Activated CD4-positive, alpha-beta memory T cell treated with anti-CD3 and anti-CD28 coated beads for 36 hours (primary cell): Measurements from ENCODE around the gene CILP2. TPM values are rescaled to one million over a fixed set of nuclear protein-coding genes. Genes with fewer than 3 reads are reported as not detected.
A peak's percentile ranks its signal among the peaks of the same experiment; 100 is the strongest.

Source experiments
- CTCF ChIA-PET: fragments of 350-600 bp; sonication (Branson Sonifier 250); formaldehyde crosslinking; loops from one replicate; lab custom pipeline; 2021; ENCODE audit warnings: antibody characterized with exemption, inconsistent platforms; lab: Charles Lee
- POLR2A ChIA-PET: fragments of 350-600 bp; sonication (Branson Sonifier 250); formaldehyde crosslinking; loops from one replicate; lab custom pipeline; 2021; ENCODE audit warnings: antibody characterized with exemption; lab: Charles Lee
- DNase-seq: peaks from one replicate; pipeline ENCODE4 v3.0.0-alpha.2; 2020
- H3K27ac Mint-ChIP-seq: one replicate; pipeline ENCODE4 v1.8.0; 2021; ENCODE audit warnings: mixed read lengths
- H3K27me3 Mint-ChIP-seq: one replicate; pipeline ENCODE4 v1.8.0; 2021; ENCODE audit warnings: mixed read lengths
- H3K36me3 Mint-ChIP-seq: one replicate; pipeline ENCODE4 v1.8.0; 2021; ENCODE audit warnings: mixed read lengths
- H3K4me1 Mint-ChIP-seq: one replicate; pipeline ENCODE4 v1.8.0; 2021; ENCODE audit warnings: low read depth, mixed read lengths
- H3K4me3 Mint-ChIP-seq: one replicate; pipeline ENCODE4 v1.8.0; 2021; ENCODE audit warnings: mild to moderate bottlenecking, mixed read lengths
- H3K9me3 Mint-ChIP-seq: one replicate; pipeline ENCODE4 v1.8.0; 2021; ENCODE audit warnings: mixed read lengths
- intact Hi-C: fragments of 100-400 bp; cut with micrococcal nuclease; formaldehyde crosslinking; loops from one replicate; pipeline ENCODE4 v1.15.1; 2023
- total RNA-seq, 2 experiments: library from RNA; stranded (reverse); gene quantifications; one replicate each; pipeline ENCODE4 v1.2.3, GENCODE V29; 2021

The CILP2 gene
- total RNA-seq, 2 experiments from 2014 or later, result 0.44 to 0.50 TPM

- Mint-ChIP-seq H3K9me3 (no peaks in the 10 kb centered on the region), H3K36me3 (peaks cover 44% of the 10 kb centered on the region), H3K4me3 (no peak overlapping the region), H3K4me1 (peaks cover 12% of the 10 kb centered on the region), H3K27ac (no peak overlapping the region), H3K27me3 (no peaks in the 10 kb centered on the region)
- intact Hi-C loops, result no loop called here
- ChIA-PET POLR2A (interaction anchor here (0.7 kb wide), 1 partner anchor 12 kb away, joined by 3 read pairs; no protein-coding TSS in a partner anchor), CTCF (interaction anchor here (1.0 to 2.3 kb wide), 2 partner anchors 10 to 81 kb away, joined by 3 to 13 read pairs; partner anchors contain the start of gene GMIP)
- peak; percentile 60 for DNase-seq
These were observed 24.7 kb downstream of the CILP2 start for GRCh38 chr19:19562665-19563347.

DNA sequence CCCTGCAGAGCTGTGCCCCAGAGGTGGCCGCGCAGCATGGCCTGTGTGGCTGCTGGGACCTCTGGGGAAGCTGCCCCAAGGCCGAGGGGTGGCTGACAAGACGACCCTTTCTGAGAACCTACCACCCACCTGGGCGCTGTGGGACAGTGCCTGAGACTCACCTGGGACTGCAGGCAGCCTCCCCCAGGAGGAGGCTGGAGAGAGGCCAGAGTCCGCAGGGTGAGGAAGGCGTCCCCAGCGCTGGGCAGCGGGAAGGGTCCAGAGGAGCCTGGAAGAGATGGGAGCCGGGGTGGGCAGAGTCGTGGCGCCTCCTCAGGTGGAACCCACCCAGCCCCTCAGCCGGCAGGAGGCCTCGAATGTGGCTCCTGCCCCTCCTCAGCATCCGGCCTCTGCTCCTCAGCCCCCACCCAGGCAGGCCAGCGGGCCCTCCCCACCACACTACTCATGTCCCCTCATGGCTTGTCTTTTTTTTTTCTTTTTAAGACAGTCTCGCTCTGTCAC lies 25.3 kb downstream of the CILP2 start:
- Mint-ChIP-seq H3K27ac (no peak overlapping the region), H3K36me3 (peaks cover 44% of the 10 kb centered on the region), H3K27me3 (no peaks in the 10 kb centered on the region), H3K4me3 (no peak overlapping the region), H3K4me1 (peaks cover 12% of the 10 kb centered on the region), H3K9me3 (no peaks in the 10 kb centered on the region)
- DNase-seq, result no peak
- CTCF ChIA-PET, result interaction anchor here (0.7 to 1.0 kb wide), 2 partner anchors 80 to 205 kb away, joined by 3 to 4 read pairs; partner anchors contain the start of gene GMIP
- POLR2A ChIA-PET, result no interaction called here
- intact Hi-C loops, result no loop called here

GRCh38 chr19:19566306-19566705 lies 28.2 kb downstream of the CILP2 start:
- intact Hi-C loops, result no loop called here
- DNase-seq, result no peak
- ChIA-PET POLR2A (no interaction called here), CTCF (interaction anchor here (1.0 kb wide), 1 partner anchor 11 kb away, joined by 3 read pairs; no protein-coding TSS in a partner anchor)
- Mint-ChIP-seq H3K27me3 (no peaks in the 10 kb centered on the region), H3K36me3 (peaks cover 53% of the 10 kb centered on the region), H3K4me1 (peaks cover 8% of the 10 kb centered on the region), H3K9me3 (no peaks in the 10 kb centered on the region), H3K27ac (no peak overlapping the region), H3K4me3 (no peak overlapping the region)

GRCh38 chr19:19567391-19567790 lies 29.3 kb downstream of the CILP2 start:
- Mint-ChIP-seq H3K27me3 (no peaks in the 10 kb centered on the region), H3K36me3 (peaks cover 43% of the 10 kb centered on the region), H3K27ac (peak overlapping the region; percentile 23), H3K4me1 (peaks cover 8% of the 10 kb centered on the region), H3K9me3 (no peaks in the 10 kb centered on the region), H3K4me3 (no peak overlapping the region)
- POLR2A ChIA-PET, result no interaction called here
- CTCF ChIA-PET, result interaction anchor here (2.7 kb wide), 1 partner anchor 13 kb away, joined by 12 read pairs; no protein-coding TSS in a partner anchor
- no peak for DNase-seq
- intact Hi-C loops, result no loop called here

DNA sequence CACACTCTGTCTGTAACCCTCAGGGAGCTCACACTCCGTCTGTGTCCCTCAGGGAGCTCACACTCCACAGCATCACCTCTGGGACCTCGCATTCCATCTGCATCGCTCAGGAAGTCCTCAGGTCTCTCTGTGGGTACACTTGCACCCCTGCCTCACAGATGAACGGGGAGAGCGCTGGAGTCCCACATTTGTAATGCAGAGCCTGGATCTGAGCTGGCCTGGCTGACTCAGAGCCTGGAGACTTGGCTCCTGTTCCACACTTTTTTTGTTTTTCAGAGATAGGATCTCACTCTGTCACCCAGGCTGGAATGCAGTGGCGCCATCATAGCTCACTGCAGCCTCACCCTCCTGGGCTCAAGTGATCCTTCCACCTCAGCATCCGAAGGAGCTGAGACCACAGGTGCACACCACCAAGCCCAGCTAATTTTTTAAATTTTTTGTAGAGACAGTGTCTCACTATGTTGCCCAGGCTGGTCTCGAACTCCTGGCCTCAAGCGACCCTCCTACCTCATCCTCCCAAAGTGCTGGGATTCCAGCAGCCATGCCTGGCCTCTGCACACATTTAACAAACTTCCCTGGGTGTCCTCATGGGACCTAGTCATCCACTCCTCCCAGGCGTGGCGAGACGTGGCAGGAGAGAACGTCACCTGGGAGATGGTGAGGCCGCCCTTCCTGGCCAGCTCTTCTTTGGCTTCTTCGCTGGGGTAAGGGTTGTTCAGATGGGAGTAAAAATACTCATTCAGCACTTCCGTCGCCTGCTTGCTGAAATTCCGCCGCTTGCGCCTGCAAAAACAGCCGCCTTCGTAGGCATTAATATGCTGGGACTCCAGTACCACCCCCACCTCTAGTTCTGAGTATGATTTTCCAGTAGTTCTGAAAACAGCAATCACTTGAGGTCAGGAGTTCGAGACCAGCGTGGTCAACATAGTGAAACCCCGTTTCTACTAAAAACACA lies 31.0 kb downstream of the CILP2 start:
- ChIA-PET POLR2A (interaction anchor here (0.6 kb wide), 1 partner anchor 16 kb away, joined by 3 read pairs; no protein-coding TSS in a partner anchor), CTCF (interaction anchor here (2.1 to 2.7 kb wide), 2 partner anchors 14 to 37 kb away, joined by 7 to 12 read pairs; no protein-coding TSS in a partner anchor)
- intact Hi-C loops, result no loop called here
- H3K27ac Mint-ChIP-seq, result peak overlapping the region; percentile 74
- no peak overlapping the region for H3K4me3 Mint-ChIP-seq
- no peaks in the 10 kb centered on the region for H3K27me3 Mint-ChIP-seq
- H3K4me1 Mint-ChIP-seq, result peaks cover 8% of the 10 kb centered on the region
- peaks cover 38% of the 10 kb centered on the region for H3K36me3 Mint-ChIP-seq
- DNase-seq, result peak; percentile 55
- H3K9me3 Mint-ChIP-seq, result no peaks in the 10 kb centered on the region

GRCh38 chr19:19570571-19570970 lies 32.5 kb downstream of the CILP2 start:
- intact Hi-C loops, result no loop called here
- ChIA-PET CTCF (interaction anchor here (1.7 kb wide), 1 partner anchor 16 kb away, joined by 6 read pairs; no protein-coding TSS in a partner anchor), POLR2A (interaction anchor here (1.0 kb wide), 1 partner anchor 17 kb away, joined by 3 read pairs; no protein-coding TSS in a partner anchor)
- Mint-ChIP-seq H3K9me3 (no peaks in the 10 kb centered on the region), H3K27ac (no peak overlapping the region), H3K36me3 (peaks cover 26% of the 10 kb centered on the region), H3K27me3 (no peaks in the 10 kb centered on the region), H3K4me1 (peaks cover 8% of the 10 kb centered on the region), H3K4me3 (no peak overlapping the region)
- no peak for DNase-seq

GRCh38 chr19:19571071-19571786 lies 33.2 kb downstream of the CILP2 start:
- no peaks in the 10 kb centered on the region for H3K9me3 Mint-ChIP-seq
- no peak for DNase-seq
- intact Hi-C loops, result no loop called here
- peaks cover 8% of the 10 kb centered on the region for H3K4me1 Mint-ChIP-seq
- POLR2A ChIA-PET, result interaction anchor here (1.0 kb wide), 1 partner anchor 16 kb away, joined by 3 read pairs; no protein-coding TSS in a partner anchor
- H3K27me3 Mint-ChIP-seq, result no peaks in the 10 kb centered on the region
- no peak overlapping the region for H3K4me3 Mint-ChIP-seq
- CTCF ChIA-PET, result interaction anchor here (1.7 kb wide), 1 partner anchor 16 kb away, joined by 6 read pairs; no protein-coding TSS in a partner anchor
- peaks cover 25% of the 10 kb centered on the region for H3K36me3 Mint-ChIP-seq
- H3K27ac Mint-ChIP-seq, result no peak overlapping the region

GRCh38 chr19:19575411-19575810 lies 37.3 kb downstream of the CILP2 start:
- intact Hi-C loops, result no loop called here
- Mint-ChIP-seq H3K4me3 (no peak overlapping the region), H3K27me3 (no peaks in the 10 kb centered on the region), H3K36me3 (peaks cover 5% of the 10 kb centered on the region), H3K27ac (no peak overlapping the region), H3K4me1 (peaks cover 1% of the 10 kb centered on the region), H3K9me3 (no peaks in the 10 kb centered on the region)
- DNase-seq, result no peak
- POLR2A ChIA-PET, result interaction anchor here (0.6 kb wide), 2 partner anchors 15 to 89 kb away, joined by 3 to 5 read pairs; no protein-coding TSS in a partner anchor
- CTCF ChIA-PET, result interaction anchor here (2.0 kb wide), 1 partner anchor 21 kb away, joined by 6 read pairs; no protein-coding TSS in a partner anchor

GRCh38 chr19:19578252-19578651 lies 40.2 kb downstream of the CILP2 start:
- H3K4me1 Mint-ChIP-seq, result peaks cover 8% of the 10 kb centered on the region
- no peaks in the 10 kb centered on the region for H3K27me3 Mint-ChIP-seq
- ChIA-PET POLR2A (no interaction called here), CTCF (interaction anchor here (0.6 to 6.5 kb wide), 4 partner anchors 12 to 655 kb away, joined by 3 to 34 read pairs (median 3); no protein-coding TSS in a partner anchor)
- intact Hi-C loops, result no loop called here
- no peak for DNase-seq
- H3K4me3 Mint-ChIP-seq, result no peak overlapping the region
- no peak overlapping the region for H3K27ac Mint-ChIP-seq
- peaks cover 2% of the 10 kb centered on the region for H3K36me3 Mint-ChIP-seq
- H3K9me3 Mint-ChIP-seq, result no peaks in the 10 kb centered on the region

- Mint-ChIP-seq H3K27ac (no peak overlapping the region), H3K4me1 (peaks cover 8% of the 10 kb centered on the region), H3K4me3 (no peak overlapping the region), H3K9me3 (no peaks in the 10 kb centered on the region), H3K27me3 (no peaks in the 10 kb centered on the region), H3K36me3 (peaks cover 4% of the 10 kb centered on the region)
- DNase-seq, result no peak
- intact Hi-C loops, result no loop called here
- ChIA-PET POLR2A (interaction anchor here (0.7 kb wide), 1 partner anchor 28 kb away, joined by 3 read pairs; no protein-coding TSS in a partner anchor), CTCF (interaction anchor here (1.4 to 6.5 kb wide), 2 partner anchors 10 to 26 kb away, joined by 3 to 34 read pairs; no protein-coding TSS in a partner anchor)
These were observed 41.7 kb downstream of the CILP2 start for GRCh38 chr19:19579533-19580361.
